Activated naive CD8-positive, alpha-beta T cell treated with anti-CD3 and anti-CD28 coated beads, Interleukin-2, amount 50 U/mL, for 16 hours (primary cell): ENCODE data around the gene IL3.
"Not testable (repeated sequence)": the region's sequence is repeated elsewhere in the genome, so short reads cannot be mapped to it uniquely, and the experiment has no call there.

Experiments used
- DNase-seq: peaks from one replicate; pipeline ENCODE4 v3.0.0-alpha.2; 2020; ENCODE audit warnings: low read depth, low spot score

IL3 gene

GRCh38 chr5:132093271-132093670 lies 32.8 kb downstream of the IL3 start:
- no peak for DNase-seq

DNA sequence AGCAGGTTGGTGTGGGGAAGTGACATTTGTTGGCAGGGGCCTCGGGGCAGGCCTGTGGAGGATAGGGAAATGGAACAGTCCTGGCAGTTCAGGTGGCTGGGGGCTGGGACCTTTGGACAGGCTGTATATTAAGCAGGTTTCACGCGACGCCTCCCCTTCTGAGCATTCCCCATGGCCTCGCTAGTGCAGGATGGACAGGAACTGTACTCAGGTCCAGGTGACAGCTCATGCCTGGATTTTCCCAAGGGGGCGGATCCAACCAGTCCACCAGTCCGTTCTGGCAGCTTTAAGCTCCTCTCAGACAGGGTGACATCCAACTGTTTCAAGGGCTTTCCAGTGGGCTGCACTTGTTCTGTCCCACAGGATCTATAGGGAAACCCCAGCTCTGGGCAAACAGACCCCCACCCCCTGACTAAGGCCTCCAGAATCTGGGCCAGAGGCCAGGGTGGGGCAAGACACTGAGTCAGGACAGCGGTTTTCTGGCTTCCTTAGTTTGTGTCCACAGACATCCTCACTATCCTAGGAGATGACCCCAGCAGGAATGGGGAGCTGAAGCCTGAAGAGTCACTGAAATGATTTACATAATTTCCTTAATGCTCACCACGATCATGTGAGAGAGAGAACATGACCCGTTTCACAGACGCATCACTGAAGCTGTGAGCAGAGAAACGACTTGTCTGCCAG lies 34.1 kb downstream of the IL3 start:
- DNase-seq = no peak

DNA sequence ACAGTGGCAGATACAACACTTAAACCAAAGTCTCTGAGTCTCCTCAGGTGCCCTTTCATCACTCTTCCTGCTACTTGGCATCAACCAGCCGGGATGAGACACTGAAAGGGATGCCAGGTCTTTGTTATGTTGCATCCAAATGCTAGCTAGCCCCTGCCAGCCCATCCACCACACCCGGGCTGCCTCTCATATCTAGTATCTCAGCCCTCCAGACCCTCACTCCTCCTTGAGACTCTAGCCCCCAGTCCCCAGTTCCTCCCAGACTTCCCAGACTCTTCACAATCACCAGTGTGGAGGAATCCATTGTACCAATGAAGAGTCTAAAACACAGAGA lies 34.6 kb downstream of the IL3 start:
- DNase-seq = no peak

- DNase-seq = no peak
These were observed 35.0 kb downstream of the IL3 start for GRCh38 chr5:132095424-132095972.

DNA sequence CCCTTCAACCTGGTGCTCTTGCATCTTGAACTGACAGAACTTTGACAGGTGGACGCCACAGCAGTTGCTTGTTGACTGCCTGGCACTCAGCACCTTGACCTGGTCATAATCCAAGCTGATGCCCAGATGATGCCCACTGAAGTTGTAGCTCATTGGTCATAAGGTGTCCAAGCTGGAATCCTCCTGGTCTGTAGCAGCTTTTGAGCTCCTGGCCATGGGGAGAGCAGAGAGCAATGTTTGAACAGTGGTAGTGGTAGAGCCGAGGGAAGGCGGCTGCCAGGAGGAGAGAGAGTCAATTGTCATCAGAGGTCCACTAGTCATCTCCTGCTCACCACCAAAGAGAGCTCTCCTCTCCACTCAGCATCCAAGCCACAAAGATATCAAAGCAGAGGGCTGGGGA lies 36.4 kb downstream of the IL3 start:
- no peak for DNase-seq

DNA sequence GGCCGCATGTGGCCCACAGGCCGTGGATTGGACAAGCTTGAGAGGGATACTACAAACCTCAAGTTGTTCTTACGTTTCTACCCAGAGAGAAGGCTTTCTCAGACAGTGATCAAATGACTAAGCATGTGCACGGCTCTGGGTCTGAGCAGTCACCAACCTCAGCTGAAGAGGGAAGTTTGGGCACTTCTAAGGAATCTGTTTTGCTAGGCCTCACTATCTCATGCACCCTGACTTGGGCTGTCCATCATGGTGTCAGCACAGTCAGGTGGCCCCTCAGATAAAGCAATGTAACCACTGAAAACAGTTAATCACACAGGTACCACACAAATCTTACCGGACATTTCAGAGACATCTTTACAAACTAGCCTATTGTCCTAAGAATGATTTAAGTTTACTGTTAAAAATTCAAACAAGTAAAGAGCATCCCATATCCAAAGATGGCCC lies 37.7 kb downstream of the IL3 start:
- no peak for DNase-seq

DNA sequence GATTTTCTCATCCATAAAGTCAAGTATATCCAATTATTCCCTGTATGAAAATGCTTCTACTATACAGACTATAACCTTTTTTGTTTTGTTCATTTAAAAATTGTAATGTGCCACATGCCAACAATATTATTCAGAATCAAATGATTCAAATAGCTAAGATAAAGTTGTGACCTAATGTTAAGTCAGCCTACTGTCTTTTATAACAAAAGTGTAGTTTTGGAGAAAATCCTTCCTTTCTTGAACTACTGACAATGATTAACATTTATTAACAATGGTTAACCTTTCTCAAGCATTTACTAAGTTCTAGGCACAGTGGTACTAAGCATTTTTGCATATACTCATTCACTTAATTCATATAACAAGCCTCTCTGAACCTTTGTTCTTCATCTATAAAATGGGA lies 38.2 kb downstream of the IL3 start:
- DNase-seq = no peak

GRCh38 chr5:132099076-132099748 lies 38.8 kb downstream of the IL3 start:
- DNase-seq = peak; percentile 42

DNA sequence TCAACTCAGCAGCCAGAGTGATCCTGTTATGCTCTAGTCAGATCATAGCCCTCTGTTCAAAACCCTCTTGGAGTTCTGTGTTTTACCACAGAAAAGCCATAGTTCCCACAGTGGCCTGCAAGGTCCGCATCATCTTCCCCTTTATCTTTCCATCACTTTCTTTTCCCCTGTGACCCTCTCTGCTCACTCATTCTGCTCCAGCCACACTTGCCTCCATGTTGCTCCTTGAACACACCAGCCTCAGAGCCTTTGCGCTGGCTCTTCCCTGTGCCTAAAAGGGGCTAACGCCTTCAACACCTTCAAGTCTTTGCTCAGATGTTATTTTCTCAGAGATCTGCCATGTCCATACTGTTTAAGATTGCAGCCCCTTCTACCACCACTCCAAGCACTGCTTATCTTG lies 39.5 kb downstream of the IL3 start:
- DNase-seq = no peak

- DNase-seq = no peak
These were observed 40.3 kb downstream of the IL3 start for GRCh38 chr5:132100672-132101261.

DNA sequence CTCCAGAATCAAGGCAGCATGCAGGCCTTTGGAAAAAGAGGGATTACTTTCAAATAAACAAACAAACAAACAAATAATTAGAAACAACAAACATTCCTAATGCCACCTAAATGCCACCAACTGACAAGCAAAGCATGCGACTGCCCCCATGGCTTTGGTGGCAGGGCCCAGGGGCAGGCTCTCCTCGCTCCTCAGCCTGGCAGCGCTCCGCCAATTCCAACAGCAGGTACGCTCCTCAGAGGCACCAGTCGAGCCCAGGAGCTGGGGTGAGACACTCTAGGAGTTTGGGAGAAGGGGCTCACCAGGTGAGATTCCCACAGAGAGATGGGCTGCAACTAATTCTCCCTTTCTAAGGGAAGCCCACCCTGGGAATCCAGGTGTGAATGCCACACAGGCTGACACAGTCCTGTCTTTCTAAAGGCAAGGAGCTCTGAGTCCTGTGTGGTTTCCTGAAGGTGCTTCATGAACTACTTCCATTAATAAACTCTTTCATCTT lies 41.0 kb downstream of the IL3 start:
- DNase-seq = no peak

DNA sequence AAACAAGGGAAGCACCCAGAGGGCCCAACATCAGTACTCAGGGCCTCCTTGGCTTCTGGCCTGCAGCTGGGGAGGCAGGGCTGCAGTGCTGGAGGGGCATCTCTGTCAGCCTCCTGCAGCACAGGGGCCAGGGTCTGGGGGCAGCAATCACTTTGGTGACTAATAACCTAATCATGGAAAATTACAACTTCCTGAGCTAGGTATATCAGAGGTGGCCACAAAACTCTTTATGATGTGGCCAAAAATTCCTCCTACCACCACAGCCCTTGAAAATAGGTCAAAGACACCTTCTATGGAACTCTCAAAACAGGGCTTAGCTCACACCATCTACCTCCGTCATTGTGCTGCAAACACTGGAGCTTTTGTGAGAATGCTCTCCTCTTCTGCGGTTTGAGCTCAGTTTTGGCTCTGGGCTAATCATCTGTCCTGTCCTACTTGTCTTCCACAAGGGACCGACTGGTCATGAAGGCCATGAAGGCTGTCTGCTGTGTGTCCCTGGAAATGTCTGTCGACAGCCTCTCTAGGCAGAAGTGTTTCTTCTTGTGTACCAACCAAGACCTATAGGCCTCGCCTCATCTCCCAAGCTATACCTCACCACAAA lies 41.7 kb downstream of the IL3 start:
- no peak for DNase-seq

- DNase-seq = no peak
These were observed 42.5 kb downstream of the IL3 start for GRCh38 chr5:132102944-132103331.

GRCh38 chr5:132103332-132103951 lies 43.0 kb downstream of the IL3 start:
- peak; percentile 22 for DNase-seq

DNA sequence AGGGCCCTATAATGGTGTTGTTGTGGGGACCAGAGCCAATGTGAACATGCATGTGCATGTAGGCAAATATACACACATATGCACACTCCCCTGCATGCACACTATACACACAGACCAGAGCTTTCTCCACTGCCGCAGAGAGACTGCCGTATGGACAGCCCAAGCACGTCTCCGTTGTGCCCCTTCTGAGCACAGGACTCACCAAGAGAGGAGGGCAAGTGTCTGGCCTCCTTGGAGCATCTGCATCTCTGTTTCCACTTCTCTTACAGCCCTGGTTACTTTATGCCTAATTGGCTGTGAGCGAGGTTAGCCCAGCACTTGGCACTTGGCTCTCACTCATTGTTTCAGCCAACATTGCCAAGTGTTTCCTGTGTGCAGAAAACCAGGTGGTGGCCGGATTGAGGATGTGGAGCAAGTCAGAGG lies 43.5 kb downstream of the IL3 start:
- no peak for DNase-seq

GRCh38 chr5:132104556-132104955 lies 44.1 kb downstream of the IL3 start:
- no peak for DNase-seq

- no peak for DNase-seq
These were observed 45.2 kb downstream of the IL3 start for GRCh38 chr5:132105688-132106087.

- DNase-seq = not testable (repeated sequence)
These were observed 48.0 kb downstream of the IL3 start for GRCh38 chr5:132108495-132108894.

DNA sequence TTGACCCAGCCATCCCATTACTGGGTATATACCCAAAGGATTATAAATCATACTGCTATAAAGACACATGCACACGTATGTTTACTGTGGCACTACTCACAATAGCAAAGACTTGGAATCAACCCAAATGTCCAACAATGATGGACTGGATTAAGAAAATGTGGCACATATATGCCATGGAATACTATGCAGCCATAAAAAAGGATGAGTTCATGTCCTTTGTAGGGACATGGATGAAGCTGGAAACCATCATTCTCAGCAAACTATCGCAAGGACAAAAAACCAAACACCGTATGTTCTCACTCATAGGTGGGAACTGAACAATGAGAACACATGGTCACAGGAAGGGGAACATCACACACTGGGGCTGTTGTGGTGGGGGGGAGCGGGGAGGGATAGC lies 48.5 kb downstream of the IL3 start:
- DNase-seq = not testable (repeated sequence)

DNA sequence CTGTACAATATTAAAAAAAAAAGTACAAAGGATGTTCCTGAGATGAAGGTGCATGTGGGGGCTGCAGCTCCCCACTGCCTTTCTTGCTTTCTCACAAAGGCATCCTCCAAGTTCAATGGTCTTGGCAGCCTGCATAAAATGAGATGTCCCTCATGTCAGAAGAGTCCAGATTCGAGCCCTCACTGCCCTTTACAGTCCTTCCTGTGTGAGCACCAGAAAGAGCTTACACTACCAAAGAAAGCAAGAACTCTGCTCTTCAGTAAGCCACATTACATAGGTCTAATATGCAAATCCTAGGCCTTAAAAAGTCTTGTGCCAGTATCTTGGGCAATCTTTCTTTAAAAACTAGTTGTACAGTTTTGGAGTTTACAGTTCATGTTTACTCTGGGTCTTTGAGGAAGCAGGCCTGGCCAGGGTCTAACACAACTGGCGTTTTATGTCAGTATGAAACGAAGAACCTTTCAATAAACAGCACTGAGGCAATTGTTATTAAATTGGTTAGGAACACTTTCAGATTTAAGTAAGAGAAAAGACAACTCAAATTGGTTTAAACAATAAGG lies 49.1 kb downstream of the IL3 start:
- DNase-seq = no peak

GRCh38 chr5:132110195-132110594 lies 49.7 kb downstream of the IL3 start:
- no peak for DNase-seq

DNA sequence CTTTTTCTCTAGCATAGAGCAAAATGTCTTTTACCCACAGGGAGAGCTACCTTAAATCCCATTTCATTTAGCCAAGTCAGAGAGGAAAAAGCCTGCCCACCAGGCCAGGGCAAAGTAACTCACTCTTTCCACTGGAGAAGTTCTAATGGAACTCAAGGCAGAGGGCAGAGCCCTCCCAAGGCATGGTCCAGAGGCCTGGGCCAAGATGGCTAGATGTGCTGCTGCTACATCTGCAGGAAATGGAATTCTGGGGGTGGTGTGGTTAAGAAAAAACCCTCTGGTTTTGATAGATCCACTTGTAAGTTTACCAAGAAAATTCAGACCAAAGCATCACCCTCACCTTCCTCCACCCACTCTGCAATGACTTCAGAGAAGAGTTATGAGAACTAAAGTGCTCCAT lies 50.5 kb downstream of the IL3 start:
- DNase-seq = no peak
